H1 (cell line): ENCODE measurements around the gene CLEC18B. TPM values are rescaled to one million over a fixed set of nuclear protein-coding genes. Genes with fewer than 3 reads are reported as not detected.
"Not testable (repeated sequence)": the region's sequence is repeated elsewhere in the genome, so short reads cannot be mapped to it uniquely, and the experiment has no call there.

Experiments used
- CTCF ChIA-PET: fragments of 300-600 bp; sonication (Branson Sonifier 250); formaldehyde crosslinking; loops from one replicate; lab custom pipeline; 2021; ENCODE audit not compliant: partially characterized antibody; lab: Charles Lee
- POLR2A ChIA-PET: fragments of 300-600 bp; sonication (Branson Sonifier 250); formaldehyde crosslinking; loops from one replicate; lab custom pipeline; 2021; ENCODE audit warnings: inconsistent platforms; ENCODE audit not compliant: partially characterized antibody; lab: Charles Lee
- DNase-seq, 2 experiments: peaks; one replicate each; pipeline versions ENCODE4 v3.0.0 to v3.0.0-alpha.2; 2010 to 2022; ENCODE audit warnings: low spot score in 2 of 2, low read depth in 1 of 2, mixed read lengths in 1 of 2
- FAIRE-seq: peaks from 2 replicates; lab custom pipeline; 2011; peaks lifted over from hg19 to GRCh38; lab: Jason Lieb, UNC
- H2AFZ ChIP-seq: 2 replicates; pipeline ENCODE4 v1.8.1; 2012; ENCODE audit warnings: low read length, inconsistent platforms
- H2AK5ac ChIP-seq: 2 replicates; pipeline ENCODE4 v1.6.1; 2013; ENCODE audit warnings: low read depth, low read length
- H2BK120ac ChIP-seq: replicated peaks from 2 replicates; pipeline ENCODE3; 2013; ENCODE audit warnings: low read depth, low read length, inconsistent platforms
- H2BK12ac ChIP-seq: 2 replicates; pipeline ENCODE4 v1.6.1; 2013; ENCODE audit warnings: low read depth, low read length
- H2BK15ac ChIP-seq: 2 replicates; pipeline ENCODE4 v1.6.1; 2013; ENCODE audit warnings: low read length
- H2BK20ac ChIP-seq: 2 replicates; pipeline ENCODE4 v1.6.1; 2013; ENCODE audit warnings: low read length
- H2BK5ac ChIP-seq: 2 replicates; pipeline ENCODE4 v1.6.1; 2013; ENCODE audit warnings: low read depth, low read length
- H3K14ac ChIP-seq: 2 replicates; pipeline ENCODE4 v1.6.1; 2013; ENCODE audit warnings: inconsistent platforms; ENCODE audit not compliant: insufficient read length
- H3K18ac ChIP-seq: 2 replicates; pipeline ENCODE4 v1.6.1; 2013; ENCODE audit warnings: low read length; ENCODE audit errors: extremely low read depth
- H3K23ac ChIP-seq: 2 replicates; pipeline ENCODE4 v1.6.1; 2013; ENCODE audit warnings: inconsistent platforms; ENCODE audit not compliant: insufficient read length
- H3K23me2 ChIP-seq: 2 replicates; pipeline ENCODE4 v1.6.1; 2013; ENCODE audit warnings: low read depth, low read length
- H3K27ac ChIP-seq: 2 replicates; pipeline ENCODE4 v1.6.1; 2011; ENCODE audit warnings: low read depth, low read length, inconsistent platforms
- H3K27me3 ChIP-seq, 4 experiments: replicated peaks in 1 of 4; 1 replicate in 1 of 4; 2 replicates in 3 of 4; pipeline versions ENCODE4 v1.6.1 to v1.8.1; 2011 to 2013; ENCODE audit warnings: low read length in 3 of 4, mild to moderate bottlenecking in 3 of 4, inconsistent platforms in 2 of 4, mixed read lengths in 2 of 4, moderate library complexity in 1 of 4; ENCODE audit not compliant: control insufficient read depth in 3 of 4, insufficient read depth in 3 of 4; ENCODE audit errors: extremely low read depth in 1 of 4
- H3K36me3 ChIP-seq, 4 experiments: 2 replicates each; pipeline versions ENCODE4 v1.6.1 to v1.8.1; 2011 to 2013; ENCODE audit warnings: mild to moderate bottlenecking in 4 of 4, low read length in 3 of 4, moderate library complexity in 2 of 4, control low read depth in 1 of 4, inconsistent platforms in 1 of 4; ENCODE audit not compliant: insufficient read depth in 4 of 4, control insufficient read depth in 2 of 4
- H3K4ac ChIP-seq: replicated peaks from 2 replicates; pipeline ENCODE3; 2013; ENCODE audit warnings: low read length, low read depth, mixed read lengths, inconsistent platforms; ENCODE audit not compliant: insufficient read length
- H3K4me1 ChIP-seq, 4 experiments: replicated peaks in 1 of 4; 1 replicate in 1 of 4; 2 replicates in 3 of 4; pipeline versions ENCODE4 v1.6.1 to v1.8.1; 2011 to 2013; ENCODE audit warnings: low read length in 3 of 4, inconsistent platforms in 2 of 4, mixed read lengths in 1 of 4; ENCODE audit not compliant: insufficient read depth in 4 of 4, control insufficient read depth in 3 of 4
- H3K4me2 ChIP-seq, 2 experiments: 2 replicates each; pipeline versions ENCODE4 v1.6.1 to v1.8.1; 2011 to 2013; ENCODE audit warnings: low read depth in 2 of 2, low read length in 2 of 2, control low read depth in 1 of 2, inconsistent platforms in 1 of 2, mild to moderate bottlenecking in 1 of 2; ENCODE audit not compliant: insufficient read depth in 1 of 2
- H3K4me3 ChIP-seq, 4 experiments: fragments of 200-600, 300-600 bp in 1 of 4; sonication (generic), shearing (Covaris generic), sonication (Bioruptor Twin) in 1 of 4; 2 replicates each; pipeline versions ENCODE4 v1.5.1 to v1.8.1; 2011 to 2016; ENCODE audit warnings: low read length in 4 of 4, low read depth in 3 of 4, control low read depth in 2 of 4, inconsistent platforms in 2 of 4, mild to moderate bottlenecking in 2 of 4, mixed read lengths in 1 of 4, moderate library complexity in 1 of 4; ENCODE audit not compliant: insufficient read depth in 2 of 4; ENCODE audit errors: extremely low read depth in 1 of 4
- H3K56ac ChIP-seq: replicated peaks from 2 replicates; pipeline ENCODE3; 2013; ENCODE audit warnings: low read depth, mild to moderate bottlenecking, mixed read lengths, low read length, inconsistent platforms; ENCODE audit not compliant: insufficient read length
- H3K79me1 ChIP-seq: 2 replicates; pipeline ENCODE4 v1.6.1; 2013; ENCODE audit warnings: low read depth, low read length, control low read depth
- H3K79me2 ChIP-seq, 2 experiments: 2 replicates each; pipeline versions ENCODE4 v1.6.1 to v1.8.1; 2012 to 2013; ENCODE audit warnings: low read length in 2 of 2, mild to moderate bottlenecking in 2 of 2, inconsistent platforms in 1 of 2; ENCODE audit not compliant: insufficient read depth in 2 of 2, control insufficient read depth in 1 of 2
- H3K9ac ChIP-seq, 4 experiments: replicated peaks in 1 of 4; 1 replicate in 1 of 4; 2 replicates in 3 of 4; pipeline versions ENCODE4 v1.6.1 to v1.8.1; 2011 to 2013; ENCODE audit warnings: low read depth in 3 of 4, low read length in 3 of 4, control low read depth in 2 of 4, mild to moderate bottlenecking in 2 of 4, moderate library complexity in 2 of 4, inconsistent platforms in 1 of 4; ENCODE audit errors: extremely low read depth in 1 of 4
- H3K9me3 ChIP-seq, 2 experiments: 2 replicates each; pipeline versions ENCODE4 v1.6.1 to v1.8.1; 2012 to 2013; ENCODE audit warnings: mild to moderate bottlenecking in 2 of 2, moderate library complexity in 2 of 2, control low read depth in 1 of 2, inconsistent platforms in 1 of 2, low read depth in 1 of 2, low read length in 1 of 2, mixed read lengths in 1 of 2; ENCODE audit not compliant: insufficient read depth in 2 of 2
- H4K20me1 ChIP-seq, 2 experiments: replicated peaks in 1 of 2; 2 replicates each; pipeline versions ENCODE3 to v1.8.1; 2011 to 2013; ENCODE audit warnings: inconsistent platforms in 2 of 2, low read length in 2 of 2, mild to moderate bottlenecking in 1 of 2; ENCODE audit not compliant: insufficient read depth in 2 of 2, control insufficient read depth in 1 of 2
- H4K5ac ChIP-seq: 2 replicates; pipeline ENCODE4 v1.6.1; 2013; ENCODE audit warnings: low read length, low read depth, mixed read lengths, inconsistent platforms; ENCODE audit not compliant: insufficient read length
- H4K8ac ChIP-seq: 2 replicates; pipeline ENCODE4 v1.8.0; 2013; ENCODE audit warnings: mild to moderate bottlenecking, moderate library complexity, low read length, inconsistent platforms; ENCODE audit not compliant: insufficient read depth; ENCODE audit errors: extremely low read depth
- H4K91ac ChIP-seq: replicated peaks from 2 replicates; pipeline ENCODE3; 2013; ENCODE audit warnings: low read length, mixed read lengths, inconsistent platforms; ENCODE audit not compliant: insufficient read length
- WGBS, 2 experiments: shearing (Covaris generic) in 1 of 2; methylation state at CpG; one replicate each; pipeline versions ENCODE4 v1.1.6 to v1.1.7; 2013 to 2015; ENCODE audit warnings: low lambda C conversion rate in 2 of 2, mixed read lengths in 2 of 2, inconsistent platforms in 1 of 2, low coverage in 1 of 2, missing lambda C conversion rate in 1 of 2; ENCODE audit not compliant: insufficient replicate concordance in 2 of 2, insufficient coverage in 1 of 2, insufficient read length in 1 of 2; ENCODE audit errors: extremely low coverage in 1 of 2, missing lambda C conversion rate in 1 of 2; 5-methylcytosine and 5-hydroxymethylcytosine counted together
- long read RNA-seq, 2 experiments: library from RNA in 1 of 2; library from capped mRNA in 1 of 2; stranded (forward); transcript quantifications; one replicate each; pipeline ENCODE4 v2.0.0, GENCODE V29; 2021; ENCODE audit warnings: inconsistent platforms in 1 of 2
- polyA minus RNA-seq, 3 experiments: library from RNA; depleted of rRNA, polyadenylated mRNA; stranded (reverse); fragments of >200 nt; gene quantifications; 1 replicate in 2 of 3; 2 replicates in 1 of 3; pipeline ENCODE4 v1.2.3, GENCODE V29; 2011
- polyA plus RNA-seq, 7 experiments: library from polyadenylated mRNA; depleted of rRNA in 3 of 7; stranded (reverse) in 5 of 7; unstranded in 2 of 7; fragments of >200 nt in 5 of 7; fragments of 200-250 nt in 2 of 7; gene quantifications; 1 replicate in 5 of 7; 2 replicates in 1 of 7; 4 replicates in 1 of 7; pipeline versions ENCODE4 v1.2.1 to v1.2.3, GENCODE V29; 2011 to 2013; ENCODE audit warnings: missing spikeins in 2 of 7, mixed read lengths in 2 of 7
- total RNA-seq: library from RNA; stranded (reverse); fragmentation: NEBNext Ultra II Directional; extraction: Animal tissue kit (Norgen Biotek cat#: 25700); gene quantifications from 2 replicates; pipeline ENCODE4 v1.2.1, GENCODE V29; 2021

The CLEC18B gene
- total RNA-seq: 0.59 TPM in 1 of 2 replicates, not detected in the other
- 0.11 and 0.24 TPM in 2 replicates for polyA plus RNA-seq (2011; rRNA removed)
- polyA plus RNA-seq (2011; cell fraction: cytosol; rRNA removed): 0.26 TPM
- polyA plus RNA-seq (2011; cell fraction: nucleus; rRNA removed): 1.6 TPM
- 0.09 to 0.65 TPM (median 0.52 TPM) in 3 of 4 replicates, not detected in the other for polyA plus RNA-seq (2012, experiment 1 of 2)
- 0.25 TPM for polyA plus RNA-seq (2012, experiment 2 of 2)
- polyA plus RNA-seq (2013, experiment 1 of 2): not detected
- 0.15 TPM for polyA plus RNA-seq (2013, experiment 2 of 2)
- 0.17 TPM in 1 of 2 replicates, not detected in the other for polyA minus RNA-seq (2011; rRNA and poly(A)+ RNA removed)
- not detected for polyA minus RNA-seq (2011; cell fraction: cytosol; rRNA and poly(A)+ RNA removed)
- polyA minus RNA-seq (2011; cell fraction: nucleus; rRNA and poly(A)+ RNA removed): not detected
- long read RNA-seq, experiment 1: 0 reads
- long read RNA-seq, experiment 2: 0 reads

DNA sequence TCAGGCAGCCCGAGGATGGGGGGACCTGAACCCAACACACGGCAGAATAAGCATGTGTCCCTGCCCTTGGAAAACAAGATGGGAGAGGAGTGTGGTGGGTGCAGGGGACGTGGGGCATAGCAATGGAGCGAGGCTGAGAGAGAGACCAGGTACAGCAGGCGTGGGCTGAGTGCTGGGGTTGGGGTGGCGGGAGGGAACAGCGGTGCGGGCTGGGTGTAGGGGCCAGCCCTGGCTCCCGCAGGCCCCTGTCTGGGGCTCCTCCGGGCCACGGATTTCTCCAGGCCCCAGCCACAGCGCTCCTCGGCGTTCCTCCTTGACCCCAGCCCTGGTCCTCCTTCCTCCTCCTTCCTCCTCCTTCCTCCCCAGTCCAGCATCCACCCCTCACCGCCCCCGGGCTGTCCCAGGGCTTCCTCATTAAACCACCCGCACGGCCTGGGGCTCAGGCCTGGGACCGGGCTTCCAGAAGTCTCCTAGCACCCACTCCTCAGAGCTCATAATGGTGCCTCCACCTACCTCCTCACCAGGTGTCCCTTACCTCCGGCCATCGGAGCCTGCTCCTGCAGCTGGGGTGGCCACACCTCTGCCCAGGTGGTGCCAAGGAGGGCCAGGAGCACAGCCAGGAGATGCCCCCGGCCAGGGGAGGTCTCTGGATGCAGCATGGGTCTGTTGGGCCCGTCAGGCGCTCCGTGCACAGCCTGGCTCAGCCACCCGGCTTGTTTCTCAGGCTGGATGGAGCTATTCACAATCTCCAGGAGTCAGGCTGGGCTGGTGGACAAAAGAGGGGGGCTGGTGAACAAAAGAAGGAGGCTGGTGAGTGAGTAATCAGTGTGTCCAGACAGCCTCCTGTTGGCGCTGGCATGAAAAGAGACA is at the start of gene CLEC18B:
Gene CLEC18B, minus strand, starts transcription at position 867 of the 870 bp plus-strand sequence. Its CDS starts 208 bp downstream, at position 659.
- H3K79me1 ChIP-seq, H3K27me3 ChIP-seq, H3K36me3 ChIP-seq, H3K79me2 ChIP-seq, H3K18ac ChIP-seq, H3K27ac ChIP-seq, H3K9me3 ChIP-seq, H2AK5ac ChIP-seq, H2BK120ac ChIP-seq, H4K91ac ChIP-seq, H3K23ac ChIP-seq, H3K4me2 ChIP-seq, H2BK15ac ChIP-seq, H2BK12ac ChIP-seq, H4K20me1 ChIP-seq, FAIRE-seq, CTCF ChIA-PET, POLR2A ChIA-PET, H3K4ac ChIP-seq, H2AFZ ChIP-seq, H4K8ac ChIP-seq, H3K23me2 ChIP-seq, H3K4me1 ChIP-seq, H2BK20ac ChIP-seq, H3K14ac ChIP-seq, DNase-seq, H2BK5ac ChIP-seq, H4K5ac ChIP-seq, H3K56ac ChIP-seq, H3K9ac ChIP-seq, H3K4me3 ChIP-seq: not testable (repeated sequence)
- 85% methylated on average over 4 of the region's 27 CpGs; no CpG with 5 or more reads in 1 of the 2 experiments for WGBS, 2 experiments
